GM12872 (cell line): Measurements from ENCODE around the gene JOSD2.

Source experiments
- TF ChIP-seq, protein P1 (sequence below): IDR thresholded peaks from 3 replicates; pipeline ENCODE4 v1.5.1; 2011; ENCODE audit warnings: low read depth, mild to moderate bottlenecking, low read length, moderate library complexity; ENCODE audit not compliant: insufficient read depth

JOSD2 gene

DNA sequence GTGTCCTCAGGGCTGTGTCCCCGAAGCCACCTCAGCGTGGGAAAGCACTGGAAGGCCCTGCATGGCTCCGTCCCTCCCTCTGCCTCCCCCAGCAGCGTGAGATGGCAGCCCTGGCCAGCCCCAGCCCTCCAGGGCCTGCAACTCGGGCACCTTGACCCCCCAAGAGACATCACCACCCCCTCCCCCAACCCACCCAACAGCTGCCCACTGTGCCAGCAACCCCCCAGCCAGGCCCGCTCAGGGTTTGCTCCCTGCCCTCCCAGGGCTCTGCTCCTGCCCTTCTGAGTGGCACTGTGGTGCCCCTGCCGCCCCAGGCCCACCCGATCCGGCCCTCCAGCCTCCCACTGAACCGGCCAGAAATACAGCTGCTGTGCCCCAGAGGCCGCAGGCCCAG lies 4.2 kb upstream of the JOSD2 start:
- TF ChIP-seq, protein P1, sequence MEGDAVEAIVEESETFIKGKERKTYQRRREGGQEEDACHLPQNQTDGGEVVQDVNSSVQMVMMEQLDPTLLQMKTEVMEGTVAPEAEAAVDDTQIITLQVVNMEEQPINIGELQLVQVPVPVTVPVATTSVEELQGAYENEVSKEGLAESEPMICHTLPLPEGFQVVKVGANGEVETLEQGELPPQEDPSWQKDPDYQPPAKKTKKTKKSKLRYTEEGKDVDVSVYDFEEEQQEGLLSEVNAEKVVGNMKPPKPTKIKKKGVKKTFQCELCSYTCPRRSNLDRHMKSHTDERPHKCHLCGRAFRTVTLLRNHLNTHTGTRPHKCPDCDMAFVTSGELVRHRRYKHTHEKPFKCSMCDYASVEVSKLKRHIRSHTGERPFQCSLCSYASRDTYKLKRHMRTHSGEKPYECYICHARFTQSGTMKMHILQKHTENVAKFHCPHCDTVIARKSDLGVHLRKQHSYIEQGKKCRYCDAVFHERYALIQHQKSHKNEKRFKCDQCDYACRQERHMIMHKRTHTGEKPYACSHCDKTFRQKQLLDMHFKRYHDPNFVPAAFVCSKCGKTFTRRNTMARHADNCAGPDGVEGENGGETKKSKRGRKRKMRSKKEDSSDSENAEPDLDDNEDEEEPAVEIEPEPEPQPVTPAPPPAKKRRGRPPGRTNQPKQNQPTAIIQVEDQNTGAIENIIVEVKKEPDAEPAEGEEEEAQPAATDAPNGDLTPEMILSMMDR = no peak

DNA sequence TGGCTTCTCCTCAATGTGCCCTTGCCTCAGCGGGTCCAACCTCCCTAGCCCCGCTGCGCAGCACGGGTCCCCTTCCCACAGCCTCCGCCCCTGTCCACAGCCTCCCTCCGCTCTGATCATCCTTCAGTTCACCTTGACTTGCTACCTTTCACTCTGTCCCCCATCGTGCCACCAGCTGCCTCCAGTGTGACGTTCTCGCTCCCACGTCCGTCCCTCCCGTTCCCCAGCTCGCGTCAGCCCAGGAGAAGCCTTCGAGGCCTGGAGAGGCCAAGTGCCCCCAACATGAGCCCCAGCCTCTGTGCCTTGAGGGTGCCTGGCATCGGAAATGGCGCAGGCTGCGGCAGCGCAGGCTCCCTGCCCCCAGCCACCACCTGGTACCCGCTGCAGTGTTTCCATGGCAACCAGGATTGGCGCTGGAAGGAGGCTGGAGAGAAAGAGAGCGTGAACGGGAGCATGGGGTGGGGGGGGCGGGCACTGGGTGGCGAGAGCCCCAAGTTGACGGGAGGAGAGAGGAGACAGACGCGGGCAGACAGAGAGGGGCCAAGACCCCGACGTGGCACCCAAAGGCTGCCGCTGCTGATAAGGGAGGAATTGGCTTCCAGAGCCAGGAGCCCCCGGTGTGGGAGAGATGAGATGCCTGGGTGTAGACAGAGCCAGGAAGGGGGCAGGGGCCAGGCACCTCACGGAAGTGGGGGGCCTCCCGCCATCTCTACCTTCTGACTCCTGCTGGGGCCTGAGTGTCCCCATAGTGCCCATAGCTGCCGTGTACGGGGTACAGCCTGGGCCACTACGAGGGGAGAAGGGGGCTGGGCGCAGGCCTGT lies 3.6 kb upstream of the JOSD2 start:
- TF ChIP-seq, protein P1 = no peak

DNA sequence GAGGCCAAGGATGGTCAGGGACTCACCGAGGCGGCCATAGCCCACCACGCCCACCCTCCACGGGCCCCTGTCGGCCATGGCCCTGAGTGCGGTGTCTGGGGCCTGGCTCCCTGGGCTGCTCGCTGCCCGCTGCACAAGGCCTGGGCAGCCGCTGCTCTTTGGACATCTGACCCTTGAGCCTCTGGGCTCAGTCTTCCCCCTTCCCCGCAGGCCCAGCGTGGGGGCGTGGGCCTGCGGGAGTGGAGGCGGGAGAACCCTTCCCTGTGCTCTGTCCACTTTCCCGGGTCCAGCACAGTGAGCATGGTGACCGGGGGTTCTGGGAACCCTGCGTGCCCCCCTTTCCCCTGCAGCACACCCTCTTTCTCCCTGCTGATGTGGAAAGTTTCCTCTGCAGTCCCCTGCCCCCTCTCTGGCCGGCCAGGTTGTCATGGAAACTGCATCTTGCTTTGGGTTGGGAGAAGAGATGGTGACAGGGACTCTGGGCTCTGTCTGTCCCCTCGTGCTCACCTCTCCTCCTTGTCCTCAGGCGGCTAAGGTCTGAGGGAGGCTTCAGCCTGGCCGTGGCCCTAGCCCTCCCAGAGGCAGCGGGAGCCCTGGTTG lies 2.9 kb upstream of the JOSD2 start, which contains the start of gene ASPDH:
Gene ASPDH (minus strand): TSS at position 168 of the 600 bp plus-strand sequence. CDS start 90 bp downstream, at position 78.
- TF ChIP-seq, protein P1 = no peak

DNA sequence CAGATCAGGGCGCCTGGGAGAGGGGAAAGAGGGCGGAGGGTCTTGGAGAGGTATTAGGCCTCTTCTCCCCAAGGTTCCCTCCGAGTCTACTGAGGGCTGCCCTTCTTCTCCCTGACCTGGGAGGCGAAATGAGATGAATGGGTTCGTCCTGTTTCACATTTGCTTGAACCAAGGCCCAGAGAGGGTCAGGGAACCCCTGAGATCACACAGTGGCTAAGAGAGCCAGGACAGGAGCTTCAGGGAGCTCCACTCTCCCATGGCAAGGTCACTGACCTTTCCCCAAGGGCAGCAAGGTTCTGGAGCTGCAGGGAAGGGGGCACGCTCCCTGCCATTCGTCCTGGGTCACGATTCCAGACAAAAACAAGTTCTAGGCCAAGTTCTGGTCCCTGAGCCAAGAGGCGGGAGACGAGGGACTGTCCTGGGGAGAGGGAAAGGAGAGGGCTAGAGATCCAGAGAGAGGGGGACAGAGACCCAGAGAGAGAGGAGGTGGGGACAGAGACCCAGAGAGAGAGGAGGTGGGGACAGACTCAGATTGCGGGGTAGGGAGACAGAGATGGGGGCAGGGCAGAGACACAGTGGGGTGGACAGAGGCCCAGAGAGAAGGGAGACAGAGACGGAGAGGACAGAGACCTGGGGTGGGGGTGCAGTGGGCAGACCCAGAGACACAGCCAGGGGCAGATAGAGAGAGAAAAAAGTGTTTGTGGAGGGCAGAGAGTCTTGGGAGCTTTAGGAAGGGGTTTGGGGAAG lies 2.2 kb upstream of the JOSD2 start:
- TF ChIP-seq, protein P1 = no peak

DNA sequence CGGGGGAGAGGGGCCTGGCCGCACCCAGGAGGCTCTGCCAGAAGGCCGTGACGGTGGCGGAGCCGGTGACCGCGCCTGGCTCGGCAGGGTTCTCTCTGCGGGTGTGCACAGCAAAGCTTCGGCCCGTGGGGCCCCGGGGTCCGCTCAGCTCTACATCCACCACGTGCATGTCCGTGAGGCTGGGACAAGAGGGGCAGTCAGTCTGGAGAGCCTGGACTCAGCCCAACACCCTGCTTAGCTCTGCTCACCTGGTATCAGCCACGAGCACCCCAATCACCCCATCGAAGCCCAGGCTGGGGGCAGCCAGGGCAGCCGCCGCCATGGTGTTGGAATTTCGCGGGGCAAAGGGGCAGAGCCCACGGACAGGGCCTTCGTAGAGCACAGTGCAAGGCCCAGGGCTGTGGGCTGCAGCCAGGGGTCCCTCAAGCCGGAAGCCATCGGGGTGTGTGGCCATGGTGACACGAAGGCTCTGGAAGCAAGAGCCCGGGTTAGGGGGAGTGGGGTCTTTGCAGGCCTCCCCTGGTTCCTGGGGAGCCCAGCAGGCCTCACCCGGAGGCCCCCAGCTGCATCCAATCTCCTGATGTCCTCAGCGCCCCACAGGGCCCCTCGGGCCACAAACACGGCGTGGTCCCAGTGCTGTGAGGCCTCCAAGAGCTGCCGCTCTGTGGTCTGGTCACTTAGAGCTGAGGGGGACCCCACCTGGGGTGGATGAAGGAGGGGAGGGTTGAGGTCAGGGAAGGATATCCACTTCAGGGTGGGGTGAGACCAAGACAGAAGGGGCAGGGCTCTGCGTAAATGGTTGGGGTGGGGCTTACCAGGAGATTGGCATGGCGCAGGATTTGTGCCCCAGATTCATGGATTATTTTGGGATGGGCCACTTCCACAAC lies 1.4 kb upstream of the JOSD2 start:
- TF ChIP-seq, protein P1 = no peak

DNA sequence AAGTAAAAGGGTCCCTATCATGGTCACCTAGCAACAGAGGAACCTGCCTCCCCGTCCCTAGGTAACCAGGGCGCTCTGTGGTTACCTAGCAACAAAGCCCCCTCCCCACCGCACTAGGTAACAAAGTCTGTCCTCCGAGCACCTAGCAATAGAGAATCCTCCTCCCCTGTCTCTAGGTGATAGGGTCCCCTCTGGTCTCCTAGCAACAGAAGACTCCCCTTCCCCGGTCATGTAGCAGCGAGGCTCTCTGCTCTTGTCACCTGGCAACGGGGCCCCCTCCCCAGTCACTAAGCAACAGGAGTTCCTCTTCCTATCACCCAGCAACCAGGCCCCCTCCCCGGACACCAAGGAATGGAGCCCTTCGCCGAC lies 307 bp downstream of the JOSD2 start:
- TF ChIP-seq, protein P1 = no peak
